ENCODE data around the gene PAX5.

Gene PAX5

GRCh38 chr9:36985769-36986467 lies 48.1 kb downstream of the PAX5 start:
- DNase-seq: no peak

DNA sequence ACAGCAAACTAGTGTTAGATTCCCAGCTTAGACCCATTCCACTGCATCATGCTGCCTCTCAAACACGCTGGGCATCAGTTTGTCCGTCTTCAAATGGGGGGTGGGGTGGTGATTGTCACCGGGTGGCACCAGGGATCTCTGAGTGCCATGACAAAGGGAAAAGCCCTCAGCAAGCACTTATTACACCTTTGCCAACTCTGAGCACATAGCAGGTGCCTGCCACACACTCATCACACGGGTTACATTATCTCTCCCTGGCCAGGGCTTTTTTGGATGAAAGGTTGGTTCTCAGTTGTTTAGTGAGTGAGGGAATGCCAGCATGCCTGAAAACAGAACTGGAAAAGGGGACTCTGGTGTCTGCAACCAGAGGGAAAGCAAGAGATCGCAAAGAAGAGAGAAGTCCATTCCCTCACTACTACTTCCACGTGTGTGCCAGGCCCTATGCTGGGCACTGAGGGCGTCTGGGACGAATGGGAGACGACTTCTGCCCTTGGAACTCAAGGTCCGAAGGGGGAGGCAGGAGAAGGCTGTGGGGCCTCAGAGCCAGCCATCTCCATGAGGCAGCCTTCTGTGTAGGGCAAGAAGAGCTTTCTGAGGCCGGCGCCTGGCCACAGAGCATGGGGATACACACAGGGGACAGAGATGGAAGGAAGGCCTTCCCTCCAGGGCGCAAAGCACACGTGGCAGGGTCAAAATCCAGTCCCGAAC lies 48.9 kb downstream of the PAX5 start:
- peak; percentile 50 for DNase-seq

DNA sequence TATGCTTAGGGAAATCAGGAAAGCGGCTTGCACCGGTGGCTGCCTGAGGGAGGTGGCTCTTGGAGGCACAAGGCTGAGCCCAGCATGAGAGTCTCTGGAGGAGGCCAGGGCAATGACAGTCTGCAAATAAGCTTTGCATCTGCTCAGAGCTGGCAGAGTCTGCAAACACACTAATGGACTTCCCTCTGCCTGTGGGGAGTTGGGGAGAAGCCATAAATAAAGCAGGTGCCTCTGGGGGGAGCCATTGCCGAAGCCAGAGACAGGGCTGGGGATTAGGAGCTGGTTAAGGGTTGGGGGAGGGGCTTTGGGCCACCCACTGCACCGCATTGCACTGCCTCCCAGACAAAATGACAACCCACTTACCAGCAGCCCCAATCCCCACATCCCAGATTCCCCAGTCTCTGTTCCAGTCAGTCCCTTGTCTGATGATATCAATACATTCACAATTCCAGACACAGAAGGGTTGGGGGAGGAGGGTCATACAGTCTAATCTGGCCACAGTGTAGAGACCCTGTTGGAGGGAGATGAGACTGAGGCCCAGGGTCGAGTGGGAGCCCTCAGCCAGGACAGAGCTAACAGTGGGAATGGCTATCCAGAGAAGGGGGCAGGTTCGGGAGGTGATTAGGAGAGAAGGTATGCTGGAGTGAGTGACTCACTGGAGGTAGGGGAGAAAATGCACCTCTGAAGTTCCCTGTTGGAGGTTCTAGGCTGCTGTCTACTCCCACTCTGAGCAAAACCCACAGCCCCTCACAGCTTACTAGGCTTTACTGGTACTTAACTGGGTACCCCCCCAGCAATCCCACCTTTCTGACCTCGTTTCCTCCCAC lies 53.7 kb downstream of the PAX5 start:
- DNase-seq: peak; percentile 59

DNA sequence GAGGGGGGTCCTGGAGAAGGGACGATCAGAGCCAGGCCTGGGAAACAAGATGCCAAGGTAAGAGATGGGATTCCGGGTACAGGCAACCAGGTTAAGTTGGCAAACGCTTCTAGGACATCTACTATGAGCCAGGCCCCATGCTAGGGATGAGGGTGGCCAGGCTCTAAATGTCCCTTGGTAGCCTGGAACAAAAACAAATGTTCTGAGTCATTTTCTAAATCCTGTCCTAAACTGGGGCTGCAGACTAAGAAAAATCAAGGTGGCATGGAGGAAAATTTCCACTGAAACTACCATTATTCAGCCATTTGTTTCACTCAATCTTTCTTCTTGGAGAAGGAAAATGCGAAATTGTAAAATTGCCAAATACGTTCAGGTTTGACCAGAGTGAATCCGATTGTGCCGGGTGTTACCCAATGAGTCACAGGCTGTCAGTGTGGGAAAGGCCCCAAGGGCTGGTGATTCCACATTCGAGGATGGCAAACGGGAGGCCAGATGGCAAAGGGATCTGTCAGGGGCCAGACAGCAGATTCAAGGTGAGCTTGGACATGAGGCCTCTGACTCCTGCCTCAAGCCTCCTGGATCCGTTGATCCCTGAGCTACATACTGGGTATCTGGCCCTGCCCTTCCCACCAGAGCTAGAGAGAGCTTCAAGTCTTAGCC lies 57.6 kb downstream of the PAX5 start:
- DNase-seq: no peak

- no peak for DNase-seq
Observed at GRCh38 chr9:36974731-36975130, 59.3 kb downstream of the PAX5 start.

GRCh38 chr9:36971935-36972488 lies 62.1 kb downstream of the PAX5 start:
- no peak for DNase-seq

- DNase-seq: no peak
Observed at GRCh38 chr9:36970007-36970888, 63.8 kb downstream of the PAX5 start.

DNA sequence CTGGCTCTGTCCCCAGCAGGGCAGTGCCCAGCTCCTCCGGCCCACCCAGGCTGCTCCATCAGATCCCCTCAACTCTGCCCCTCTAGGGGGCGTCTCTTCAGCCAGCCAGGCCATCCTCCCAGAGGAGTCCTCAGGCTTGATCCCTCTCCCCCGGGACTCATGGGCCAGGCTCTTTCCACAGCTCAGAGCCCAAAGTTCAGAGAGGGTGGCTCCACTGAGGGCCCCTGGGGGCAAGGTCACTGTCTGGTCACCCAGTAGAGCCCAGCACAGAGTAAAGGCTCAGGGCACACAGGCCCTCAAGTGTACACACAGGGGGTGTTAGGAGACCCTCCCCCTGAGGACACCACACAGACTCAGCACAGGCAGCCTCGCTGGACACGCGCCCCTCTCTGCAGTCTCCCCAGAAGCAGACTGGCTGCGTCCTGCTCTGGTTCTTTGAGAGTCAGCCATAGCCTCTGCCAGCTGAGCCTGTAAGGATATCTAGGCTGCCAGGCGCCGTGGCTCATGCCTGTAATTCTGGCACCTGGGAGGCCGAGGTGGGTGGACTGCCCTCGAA lies 64.8 kb downstream of the PAX5 start:
- DNase-seq: no peak

GRCh38 chr9:36968574-36969215 lies 65.4 kb downstream of the PAX5 start:
- DNase-seq: no peak

DNA sequence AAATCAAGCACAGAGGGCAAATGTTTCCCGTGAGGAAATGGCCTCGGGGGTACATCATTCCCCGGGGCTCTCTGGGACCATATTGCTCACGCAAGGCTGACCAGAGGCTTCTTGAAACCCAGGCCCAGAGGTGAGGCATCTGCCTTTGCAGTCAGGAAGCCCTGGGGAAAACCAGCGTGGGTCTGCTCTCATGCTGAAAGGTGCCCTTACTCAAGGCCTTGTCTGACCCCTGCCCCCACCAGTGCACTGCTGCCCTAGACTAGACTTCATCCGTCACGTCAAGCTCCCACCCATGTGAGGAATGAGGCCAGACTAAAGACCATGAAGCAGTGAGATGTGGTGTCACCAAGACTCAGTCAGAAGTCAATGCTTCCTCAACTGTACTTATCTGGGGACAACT lies 66.1 kb downstream of the PAX5 start:
- no peak for DNase-seq

DNA sequence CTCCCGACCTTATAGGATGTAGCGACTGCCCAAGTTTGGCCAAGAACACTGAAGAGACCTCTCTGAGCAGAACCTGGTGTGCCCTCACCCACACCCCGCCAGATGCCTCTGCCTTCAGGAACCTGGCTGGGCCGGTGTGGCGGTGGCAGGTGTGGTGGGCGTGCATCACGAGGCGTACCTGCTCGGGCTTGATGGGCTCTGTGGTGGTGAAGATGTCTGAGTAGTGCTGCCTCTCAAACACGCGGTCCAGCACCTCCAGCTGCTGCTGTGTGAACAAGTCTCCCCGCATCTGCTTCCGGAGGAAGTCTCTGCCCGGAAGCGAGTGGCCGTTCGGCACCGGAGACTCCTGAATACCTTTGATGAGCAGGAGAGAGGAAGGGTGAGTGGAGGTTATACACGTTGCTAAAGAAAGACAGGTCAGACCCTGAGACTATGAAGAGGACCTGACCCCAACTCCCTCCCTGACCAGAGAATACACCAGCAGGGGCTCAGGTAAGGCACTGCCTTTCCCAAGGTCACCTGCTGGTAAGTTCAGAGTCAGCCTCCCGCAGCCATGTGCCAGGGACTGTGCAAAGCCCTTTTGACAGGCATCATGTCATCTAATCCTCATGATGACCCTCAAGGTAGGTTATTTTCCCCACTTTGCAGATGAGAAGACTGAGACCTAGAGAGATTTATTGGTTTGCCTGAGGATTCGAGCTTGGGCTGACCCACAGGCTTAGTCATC lies 67.5 kb downstream of the PAX5 start:
- DNase-seq: no peak

GRCh38 chr9:36964791-36965190 lies 69.3 kb downstream of the PAX5 start:
- DNase-seq: no peak

DNA sequence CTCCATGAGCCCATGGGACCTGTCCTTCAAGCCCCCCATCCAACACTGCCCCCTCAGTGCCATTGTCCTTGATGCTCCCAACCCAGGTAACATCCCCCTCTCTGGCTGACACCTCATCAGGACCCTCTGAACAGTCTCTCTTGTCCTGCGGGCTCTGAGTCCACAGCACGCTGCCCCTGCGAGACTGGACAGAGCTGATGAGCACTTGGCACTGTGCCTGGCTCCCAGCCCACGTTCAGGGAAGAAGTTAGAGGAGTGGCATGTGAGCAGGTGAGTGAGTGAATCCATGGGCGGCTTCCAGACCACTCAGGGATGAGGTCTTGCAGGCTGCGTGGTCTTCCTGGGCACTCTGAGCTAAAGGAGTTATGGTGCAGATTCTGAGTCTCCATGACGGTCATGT lies 70.7 kb downstream of the PAX5 start:
- DNase-seq: no peak

DNA sequence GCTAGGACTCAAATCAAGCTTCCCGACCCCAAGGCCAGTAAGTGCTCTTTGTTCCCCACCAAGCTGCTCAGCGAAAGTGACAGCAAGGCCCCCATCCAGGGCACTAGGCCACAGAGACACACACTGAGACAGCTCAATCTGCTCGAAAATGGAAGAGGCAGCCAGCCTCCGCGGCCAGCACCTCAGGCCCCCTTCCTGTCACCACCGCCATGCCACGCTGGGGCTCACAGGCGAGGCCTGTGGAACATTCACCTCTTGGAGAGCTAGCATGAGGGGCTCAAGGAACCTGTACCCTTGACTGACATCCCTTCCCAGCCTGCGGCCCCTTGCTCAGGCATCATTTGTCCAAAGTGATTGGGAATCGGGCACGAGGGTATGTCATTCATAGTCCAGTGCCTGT lies 71.4 kb downstream of the PAX5 start:
- no peak for DNase-seq

DNA sequence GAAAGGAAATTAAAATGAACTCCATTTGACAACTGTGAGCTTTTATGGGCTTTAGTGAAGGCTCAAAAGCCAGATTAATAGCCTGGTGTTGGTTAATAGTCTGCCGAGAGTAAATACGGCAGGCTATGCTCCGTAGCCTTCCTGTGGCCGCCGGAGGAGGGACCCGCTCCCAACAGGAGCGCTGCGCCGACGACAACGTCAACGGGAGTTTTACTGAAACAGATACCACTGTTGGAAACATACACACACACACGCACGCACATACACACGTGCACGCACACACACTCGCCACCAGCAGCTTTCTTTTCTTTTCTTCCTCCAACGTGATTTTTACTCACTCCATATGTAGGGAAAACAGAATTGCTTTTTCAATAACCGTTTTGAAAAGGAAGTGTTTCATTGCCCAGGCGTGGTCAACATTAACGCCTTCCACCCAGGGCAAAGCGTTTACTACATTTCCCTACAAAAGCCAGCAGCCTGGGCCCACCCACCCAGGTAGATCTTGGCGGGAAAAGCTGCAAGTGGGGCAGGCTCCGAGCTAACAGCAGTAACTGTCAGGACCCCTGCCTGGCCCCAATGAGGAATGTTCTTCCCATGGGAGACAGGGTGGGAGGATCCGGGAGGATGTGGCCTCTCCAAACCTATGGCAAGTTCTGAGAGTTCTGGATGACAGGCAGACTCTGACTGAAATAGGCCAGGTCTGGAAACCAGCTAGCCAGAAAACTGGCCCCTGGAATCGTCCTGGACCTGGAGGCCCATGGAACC lies 72.3 kb downstream of the PAX5 start:
- peak; percentile 27 for DNase-seq

- DNase-seq: no peak
Observed at GRCh38 chr9:36961051-36961450, 73.0 kb downstream of the PAX5 start.

DNA sequence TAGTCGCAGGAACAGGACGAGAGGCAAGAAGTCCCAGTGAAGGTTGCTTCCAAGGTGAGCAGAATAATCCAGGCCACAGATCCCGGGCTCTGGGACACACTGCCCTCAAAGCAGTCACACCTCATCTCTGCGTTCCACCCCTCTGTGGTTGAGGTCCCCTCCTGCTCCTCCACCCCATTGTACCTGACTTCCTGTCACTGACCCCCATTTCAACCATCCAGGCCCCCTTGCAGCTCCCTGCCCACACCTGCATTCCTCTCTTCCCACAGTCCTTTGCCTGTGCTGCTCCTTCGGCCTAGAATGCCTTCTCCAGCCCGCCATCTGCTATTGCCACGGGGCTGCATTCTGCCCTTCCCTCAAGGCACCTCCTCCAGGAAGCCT lies 73.5 kb downstream of the PAX5 start:
- no peak for DNase-seq

GRCh38 chr9:36959681-36960574 lies 74.1 kb downstream of the PAX5 start:
- no peak for DNase-seq
